Measurements from ENCODE around the gene BAAT.
"Not testable (repeated sequence)": the region's sequence is repeated elsewhere in the genome, so short reads cannot be mapped to it uniquely, and the experiment has no call there.

The BAAT gene

GRCh38 chr9:101384873-101385536 is at the start of gene BAAT:
BAAT (minus strand) TSS chr9:101385006; CDS start chr9:101371404, 13,602 bp downstream.
- DNase-seq = not testable (repeated sequence)

- DNase-seq = no peak
Measured at GRCh38 chr9:101433229-101433628, 48.4 kb upstream of the BAAT start.

GRCh38 chr9:101432740-101433139 is 47.9 kb upstream of the BAAT start:
- no peak for DNase-seq

GRCh38 chr9:101432171-101432570 is 47.4 kb upstream of the BAAT start:
- no peak for DNase-seq

- DNase-seq = no peak
Measured at GRCh38 chr9:101429736-101430135, 44.9 kb upstream of the BAAT start.

- no peak for DNase-seq
Measured at GRCh38 chr9:101428909-101429308, 44.1 kb upstream of the BAAT start.

- DNase-seq = no peak
Measured at GRCh38 chr9:101427957-101428655, 43.3 kb upstream of the BAAT start.

GRCh38 chr9:101427358-101427757 is 42.6 kb upstream of the BAAT start:
- no peak for DNase-seq

- no peak for DNase-seq
Measured at GRCh38 chr9:101421653-101422065, 36.9 kb upstream of the BAAT start.

- no peak for DNase-seq
Measured at GRCh38 chr9:101419863-101420262, 35.1 kb upstream of the BAAT start.

GRCh38 chr9:101418518-101419430 is 34.0 kb upstream of the BAAT start:
- no peak for DNase-seq

- no peak for DNase-seq
Measured at GRCh38 chr9:101417977-101418376, 33.2 kb upstream of the BAAT start.

- no peak for DNase-seq
Measured at GRCh38 chr9:101417389-101417788, 32.6 kb upstream of the BAAT start.

- DNase-seq = no peak
Measured at GRCh38 chr9:101415578-101415977, 30.8 kb upstream of the BAAT start.

GRCh38 chr9:101414839-101415238 is 30.0 kb upstream of the BAAT start:
- DNase-seq = no peak

- DNase-seq = no peak
Measured at GRCh38 chr9:101409079-101409477, 24.3 kb upstream of the BAAT start.

GRCh38 chr9:101408374-101409078 is 23.7 kb upstream of the BAAT start:
- DNase-seq = no peak

- no peak for DNase-seq
Measured at GRCh38 chr9:101403516-101404285, 18.9 kb upstream of the BAAT start.

- DNase-seq = no peak
Measured at GRCh38 chr9:101400120-101400519, 15.3 kb upstream of the BAAT start.

- no peak for DNase-seq
Measured at GRCh38 chr9:101399643-101399970, 14.8 kb upstream of the BAAT start.

- DNase-seq = no peak
Measured at GRCh38 chr9:101398930-101399642, 14.3 kb upstream of the BAAT start.

Data from activated CD4-positive, alpha-beta T cell treated with anti-CD3 and anti-CD28 coated beads for 48 hours (primary cell).